HepG2 (cell line): ENCODE results near the gene PSMD12. TPM values are rescaled to one million over a fixed set of nuclear protein-coding genes. Genes with fewer than 3 reads are reported as not detected.

Experiments
- ATAC-seq: fragments of 200-7000 bp; cut with Tn5 transposase; 3 replicates; pipeline ENCODE4 v1.9.1; 2020; ENCODE audit warnings: mild to moderate bottlenecking, moderate library complexity
- BruUV-seq: library from RNA; stranded (reverse); fragments of 400-500 nt; replicated peaks from 2 replicates; lab custom pipeline; 2021; lab: Mats Ljungman, UMichigan
- CTCF ChIA-PET: fragments of 300-600 bp; formaldehyde crosslinking; extraction: SDS; loops from one replicate; lab custom pipeline; 2021; ENCODE audit warnings: low total read pairs, inconsistent platforms, low intra/inter-chr PET ratio; lab: Yijun Ruan, JAX
- POLR2A ChIA-PET: fragments of 350-600 bp; sonication (Branson Sonifier 250); formaldehyde crosslinking; loops from one replicate; lab custom pipeline; 2020; ENCODE audit warnings: antibody characterized with exemption, inconsistent platforms; lab: Yijun Ruan, JAX
- DNase-seq: peaks from one replicate; pipeline ENCODE4 v3.0.0-alpha.2; 2015; ENCODE audit warnings: low spot score
- FAIRE-seq: peaks from 3 replicates; lab custom pipeline; 2011; peaks lifted over from hg19 to GRCh38; lab: Jason Lieb, UNC
- H2AFZ ChIP-seq: one replicate; pipeline ENCODE4 v1.6.1; 2011; ENCODE audit warnings: low read length, inconsistent platforms
- H3K27ac ChIP-seq: fragments of 300-600 bp; 3 replicates; pipeline ENCODE4 v1.8.0; 2011; ENCODE audit warnings: mixed run types, mild to moderate bottlenecking, mixed read lengths, low read length, inconsistent platforms; ENCODE audit not compliant: insufficient read depth; ENCODE audit errors: extremely low read length
- H3K27me3 ChIP-seq, 2 experiments: fragments of 200-600 bp in 1 of 2; 2 replicates in 1 of 2; 3 replicates in 1 of 2; pipeline versions ENCODE4 v1.6.0 to v1.8.0; 2011; ENCODE audit warnings: low read length in 2 of 2, mild to moderate bottlenecking in 2 of 2, moderate library complexity in 2 of 2, inconsistent platforms in 1 of 2; ENCODE audit not compliant: insufficient read depth in 2 of 2, control insufficient read depth in 1 of 2
- H3K36me3 ChIP-seq, 2 experiments: fragments of 200-600 bp in 1 of 2; replicated peaks in 1 of 2; 2 replicates in 1 of 2; 3 replicates in 1 of 2; pipeline versions ENCODE4 v1.5.1 to v1.8.0; 2011; ENCODE audit warnings: low read length in 2 of 2, inconsistent platforms in 1 of 2; ENCODE audit not compliant: insufficient read depth in 2 of 2, control insufficient read depth in 1 of 2
- H3K4me1 ChIP-seq: 2 replicates; pipeline ENCODE4 v1.5.1; 2012; ENCODE audit warnings: low read length, inconsistent platforms; ENCODE audit not compliant: insufficient read depth
- H3K4me2 ChIP-seq: 2 replicates; pipeline ENCODE4 v1.6.0; 2011; ENCODE audit warnings: low read depth, low read length, inconsistent platforms
- H3K4me3 ChIP-seq, 3 experiments: fragments of 200-600 bp in 1 of 3; sonication (generic), shearing (Covaris generic) in 1 of 3; replicated peaks in 1 of 3; 2 replicates each; pipeline ENCODE4 v1.5.1; 2011 to 2016; ENCODE audit warnings: low read length in 3 of 3, inconsistent platforms in 2 of 3, low read depth in 2 of 3, mild to moderate bottlenecking in 2 of 3, control low read depth in 1 of 3, mixed read lengths in 1 of 3; ENCODE audit not compliant: insufficient read depth in 1 of 3
- H3K79me2 ChIP-seq: one replicate; pipeline ENCODE4 v1.6.1; 2011; ENCODE audit warnings: low read length, inconsistent platforms; ENCODE audit not compliant: insufficient read depth
- H3K9ac ChIP-seq: 2 replicates; pipeline ENCODE4 v1.6.0; 2011; ENCODE audit warnings: mild to moderate bottlenecking, low read depth, low read length, inconsistent platforms; ENCODE audit not compliant: insufficient read depth
- H3K9me3 ChIP-seq: 2 replicates; pipeline ENCODE4 v1.5.1; 2012; ENCODE audit warnings: mild to moderate bottlenecking, low read length
- H4K20me1 ChIP-seq: 2 replicates; pipeline ENCODE4 v1.6.0; 2011; ENCODE audit warnings: inconsistent platforms, mild to moderate bottlenecking, low read length, moderate library complexity; ENCODE audit not compliant: insufficient read depth
- EZH2 ChIP-seq: conservative IDR thresholded peaks from 2 replicates; pipeline ENCODE4 v1.6.1; 2012; ENCODE audit warnings: mild to moderate bottlenecking, low read depth, low read length, moderate library complexity
- HDAC6 ChIP-seq: fragments of 200-600 bp; sonication (generic); IDR thresholded peaks from 2 replicates; pipeline ENCODE4 v1.7.0; 2017; ENCODE audit warnings: mild to moderate bottlenecking, antibody characterized with exemption, low read length, low read depth
- IRF1 ChIP-seq: sonication (generic); formaldehyde crosslinking; IDR thresholded peaks from 2 replicates; pipeline ENCODE4 v1.4.0; 2020; ENCODE audit warnings: low read depth, mild to moderate bottlenecking, missing genetic modification reagents
- LRRFIP1 ChIP-seq: sonication (generic); formaldehyde crosslinking; conservative IDR thresholded peaks from 2 replicates; pipeline ENCODE4 v1.4.0; 2020; ENCODE audit warnings: missing genetic modification reagents
- ZBTB7A ChIP-seq: sonication (generic); formaldehyde crosslinking; IDR thresholded peaks from 2 replicates; pipeline ENCODE4 v1.8.0; 2022; ENCODE audit warnings: mild to moderate bottlenecking, missing genetic modification reagents
- ZKSCAN1 ChIP-seq: fragments of 150-350 bp; IDR thresholded peaks from 2 replicates; pipeline ENCODE4 v1.6.1; 2014; ENCODE audit warnings: low read length
- ZNF143 ChIP-seq: sonication (generic); formaldehyde crosslinking; IDR thresholded peaks from 2 replicates; pipeline ENCODE4 v1.4.0; 2020; ENCODE audit warnings: missing genetic modification reagents
- ZNF33B ChIP-seq: sonication (generic); formaldehyde crosslinking; IDR thresholded peaks from 2 replicates; pipeline ENCODE4 v1.5.1; 2020; ENCODE audit warnings: mild to moderate bottlenecking, missing genetic modification reagents
- ZNF614 ChIP-seq: IDR thresholded peaks from 2 replicates; pipeline ENCODE4 v1.6.1; 2018; ENCODE audit warnings: missing biosample characterization, missing genetic modification reagents, inconsistent platforms, borderline replicate concordance
- WGBS: methylation state at CpG from one replicate; pipeline ENCODE4 v1.1.6; 2017; ENCODE audit warnings: low lambda C conversion rate; 5-methylcytosine and 5-hydroxymethylcytosine counted together
- in situ Hi-C: cut with HindIII; loops from 2 replicates; pipeline ENCODE4 v1.10.0; 2017; ENCODE audit warnings: low pct_unique_long_range_greater_than_20kb; ENCODE audit not compliant: extremely low pct_ligation_motif_present
- intact Hi-C: fragments of 100-400 bp; cut with micrococcal nuclease; formaldehyde crosslinking; loops from one replicate; pipeline ENCODE4 v1.10.0; 2022; ENCODE audit not compliant: unreplicated experiment
- polyA plus RNA-seq, 8 experiments: library from polyadenylated mRNA; depleted of rRNA in 3 of 8; stranded (reverse) in 7 of 8; unstranded in 1 of 8; fragments of >200 nt; fragmentation: Illumina TruSeq in 4 of 8; extraction: Trizol in 4 of 8; gene quantifications; 2 replicates each; pipeline versions ENCODE4 v1.2.1 to v1.2.3, GENCODE V29; 2011 to 2016; ENCODE audit warnings: low read depth in 4 of 8, missing spikeins in 1 of 8, mixed read lengths in 1 of 8; ENCODE audit not compliant: insufficient read depth in 1 of 8
- total RNA-seq, 5 experiments: library from RNA; depleted of rRNA; stranded (reverse); fragments of >200 nt; fragmentation: Illumina TruSeq; extraction: Trizol; gene quantifications; 2 replicates each; pipeline ENCODE4 v1.2.3, GENCODE V29; 2016; ENCODE audit warnings: low read depth in 1 of 5
- TF ChIP-seq, protein P1 (sequence below): sonication (generic); formaldehyde crosslinking; IDR thresholded peaks from 2 replicates; pipeline ENCODE4 v1.5.0; 2020; ENCODE audit warnings: missing genetic modification reagents, mild to moderate bottlenecking, borderline replicate concordance
- TF ChIP-seq, protein P2 (sequence below): sonication (generic); formaldehyde crosslinking; IDR thresholded peaks from 2 replicates; pipeline ENCODE4 v1.5.0; 2020; ENCODE audit warnings: mild to moderate bottlenecking, missing genetic modification reagents
- TF ChIP-seq, protein P3 (sequence below): sonication (generic); formaldehyde crosslinking; IDR thresholded peaks from 2 replicates; pipeline ENCODE4 v1.5.0; 2020; ENCODE audit warnings: mild to moderate bottlenecking, missing genetic modification reagents, moderate library complexity
- TF ChIP-seq, protein P4 (sequence below): sonication (generic); formaldehyde crosslinking; IDR thresholded peaks from 2 replicates; pipeline ENCODE4 v1.4.0; 2020; ENCODE audit warnings: missing genetic modification reagents

PSMD12 gene
- total and polyA plus RNA-seq, 2 of the 13 experiments (the other 11 are each of a cell fraction or from before 2014, with no cell fraction given), result 27.4 to 71.7 TPM

- ATAC-seq (no peak), FAIRE-seq (no peak), DNase-seq (no peak)
- BruUV-seq, result no TSS peak
- Histone ChIP-seq H3K27ac (no peak overlapping the region), H3K9me3 (no peaks in the 10 kb centered on the region), H3K79me2 (peaks cover 8% of the 10 kb centered on the region), H4K20me1 (peaks cover 4% of the 10 kb centered on the region; the same call in 1 of the 2 replicates), H3K4me1 (no peaks in the 10 kb centered on the region), H3K4me3 (no peak overlapping the region), H2AFZ (no peak overlapping the region), H3K27me3 (no peaks in the 10 kb centered on the region), H3K9ac (no peak overlapping the region), H3K4me2 (no peak overlapping the region), H3K36me3 (peaks cover 33 to 85% of the 10 kb centered on the region in 2 experiments)
- ChIA-PET CTCF (no interaction called here), POLR2A (no interaction called here)
- in situ Hi-C loops, result no loop called here
- WGBS, result 97% methylated on average over 10 of the region's 10 CpGs
- intact Hi-C loops, result no loop called here
- TF ChIP-seq, protein P1, sequence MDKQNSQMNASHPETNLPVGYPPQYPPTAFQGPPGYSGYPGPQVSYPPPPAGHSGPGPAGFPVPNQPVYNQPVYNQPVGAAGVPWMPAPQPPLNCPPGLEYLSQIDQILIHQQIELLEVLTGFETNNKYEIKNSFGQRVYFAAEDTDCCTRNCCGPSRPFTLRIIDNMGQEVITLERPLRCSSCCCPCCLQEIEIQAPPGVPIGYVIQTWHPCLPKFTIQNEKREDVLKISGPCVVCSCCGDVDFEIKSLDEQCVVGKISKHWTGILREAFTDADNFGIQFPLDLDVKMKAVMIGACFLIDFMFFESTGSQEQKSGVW (CRISPR knock-in tag), result no peak
- no peak for TF ChIP-seq LRRFIP1
- TF ChIP-seq ZNF614 (CRISPR knock-in tag), result no peak
- no peak for TF ChIP-seq EZH2
- no peak for TF ChIP-seq IRF1 (CRISPR knock-in tag)
- TF ChIP-seq ZKSCAN1, result no peak
- TF ChIP-seq, protein P2, sequence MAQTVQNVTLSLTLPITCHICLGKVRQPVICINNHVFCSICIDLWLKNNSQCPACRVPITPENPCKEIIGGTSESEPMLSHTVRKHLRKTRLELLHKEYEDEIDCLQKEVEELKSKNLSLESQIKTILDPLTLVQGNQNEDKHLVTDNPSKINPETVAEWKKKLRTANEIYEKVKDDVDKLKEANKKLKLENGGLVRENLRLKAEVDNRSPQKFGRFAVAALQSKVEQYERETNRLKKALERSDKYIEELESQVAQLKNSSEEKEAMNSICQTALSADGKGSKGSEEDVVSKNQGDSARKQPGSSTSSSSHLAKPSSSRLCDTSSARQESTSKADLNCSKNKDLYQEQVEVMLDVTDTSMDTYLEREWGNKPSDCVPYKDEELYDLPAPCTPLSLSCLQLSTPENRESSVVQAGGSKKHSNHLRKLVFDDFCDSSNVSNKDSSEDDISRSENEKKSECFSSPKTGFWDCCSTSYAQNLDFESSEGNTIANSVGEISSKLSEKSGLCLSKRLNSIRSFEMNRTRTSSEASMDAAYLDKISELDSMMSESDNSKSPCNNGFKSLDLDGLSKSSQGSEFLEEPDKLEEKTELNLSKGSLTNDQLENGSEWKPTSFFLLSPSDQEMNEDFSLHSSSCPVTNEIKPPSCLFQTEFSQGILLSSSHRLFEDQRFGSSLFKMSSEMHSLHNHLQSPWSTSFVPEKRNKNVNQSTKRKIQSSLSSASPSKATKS (CRISPR knock-in tag), result no peak
- TF ChIP-seq ZNF33B (CRISPR knock-in tag), result no peak
- TF ChIP-seq, protein P3, sequence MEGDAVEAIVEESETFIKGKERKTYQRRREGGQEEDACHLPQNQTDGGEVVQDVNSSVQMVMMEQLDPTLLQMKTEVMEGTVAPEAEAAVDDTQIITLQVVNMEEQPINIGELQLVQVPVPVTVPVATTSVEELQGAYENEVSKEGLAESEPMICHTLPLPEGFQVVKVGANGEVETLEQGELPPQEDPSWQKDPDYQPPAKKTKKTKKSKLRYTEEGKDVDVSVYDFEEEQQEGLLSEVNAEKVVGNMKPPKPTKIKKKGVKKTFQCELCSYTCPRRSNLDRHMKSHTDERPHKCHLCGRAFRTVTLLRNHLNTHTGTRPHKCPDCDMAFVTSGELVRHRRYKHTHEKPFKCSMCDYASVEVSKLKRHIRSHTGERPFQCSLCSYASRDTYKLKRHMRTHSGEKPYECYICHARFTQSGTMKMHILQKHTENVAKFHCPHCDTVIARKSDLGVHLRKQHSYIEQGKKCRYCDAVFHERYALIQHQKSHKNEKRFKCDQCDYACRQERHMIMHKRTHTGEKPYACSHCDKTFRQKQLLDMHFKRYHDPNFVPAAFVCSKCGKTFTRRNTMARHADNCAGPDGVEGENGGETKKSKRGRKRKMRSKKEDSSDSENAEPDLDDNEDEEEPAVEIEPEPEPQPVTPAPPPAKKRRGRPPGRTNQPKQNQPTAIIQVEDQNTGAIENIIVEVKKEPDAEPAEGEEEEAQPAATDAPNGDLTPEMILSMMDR (CRISPR knock-in tag), result no peak
- no peak for TF ChIP-seq ZBTB7A (CRISPR knock-in tag)
- no peak for TF ChIP-seq HDAC6
- TF ChIP-seq, protein P4, sequence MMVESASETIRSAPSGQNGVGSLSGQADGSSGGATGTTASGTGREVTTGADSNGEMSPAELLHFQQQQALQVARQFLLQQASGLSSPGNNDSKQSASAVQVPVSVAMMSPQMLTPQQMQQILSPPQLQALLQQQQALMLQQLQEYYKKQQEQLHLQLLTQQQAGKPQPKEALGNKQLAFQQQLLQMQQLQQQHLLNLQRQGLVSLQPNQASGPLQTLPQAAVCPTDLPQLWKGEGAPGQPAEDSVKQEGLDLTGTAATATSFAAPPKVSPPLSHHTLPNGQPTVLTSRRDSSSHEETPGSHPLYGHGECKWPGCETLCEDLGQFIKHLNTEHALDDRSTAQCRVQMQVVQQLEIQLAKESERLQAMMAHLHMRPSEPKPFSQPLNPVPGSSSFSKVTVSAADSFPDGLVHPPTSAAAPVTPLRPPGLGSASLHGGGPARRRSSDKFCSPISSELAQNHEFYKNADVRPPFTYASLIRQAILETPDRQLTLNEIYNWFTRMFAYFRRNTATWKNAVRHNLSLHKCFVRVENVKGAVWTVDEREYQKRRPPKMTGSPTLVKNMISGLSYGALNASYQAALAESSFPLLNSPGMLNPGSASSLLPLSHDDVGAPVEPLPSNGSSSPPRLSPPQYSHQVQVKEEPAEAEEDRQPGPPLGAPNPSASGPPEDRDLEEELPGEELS, result no peak
- no peak for TF ChIP-seq ZNF143
Measured at GRCh38 chr17:67353161-67353560, 13.2 kb downstream of the PSMD12 start.
